GM18867 (cell line): ENCODE data around the gene ADARB1.
A peak's percentile ranks its signal among the peaks of the same experiment; 100 is the strongest.

Source experiments
- ATAC-seq: cut with Tn5 transposase; IDR thresholded peaks from one replicate; pipeline ENCODE4 v1.9.1; 2021; ENCODE audit warnings: mild to moderate bottlenecking, moderate library complexity; ENCODE audit not compliant: unreplicated experiment

The ADARB1 gene

DNA sequence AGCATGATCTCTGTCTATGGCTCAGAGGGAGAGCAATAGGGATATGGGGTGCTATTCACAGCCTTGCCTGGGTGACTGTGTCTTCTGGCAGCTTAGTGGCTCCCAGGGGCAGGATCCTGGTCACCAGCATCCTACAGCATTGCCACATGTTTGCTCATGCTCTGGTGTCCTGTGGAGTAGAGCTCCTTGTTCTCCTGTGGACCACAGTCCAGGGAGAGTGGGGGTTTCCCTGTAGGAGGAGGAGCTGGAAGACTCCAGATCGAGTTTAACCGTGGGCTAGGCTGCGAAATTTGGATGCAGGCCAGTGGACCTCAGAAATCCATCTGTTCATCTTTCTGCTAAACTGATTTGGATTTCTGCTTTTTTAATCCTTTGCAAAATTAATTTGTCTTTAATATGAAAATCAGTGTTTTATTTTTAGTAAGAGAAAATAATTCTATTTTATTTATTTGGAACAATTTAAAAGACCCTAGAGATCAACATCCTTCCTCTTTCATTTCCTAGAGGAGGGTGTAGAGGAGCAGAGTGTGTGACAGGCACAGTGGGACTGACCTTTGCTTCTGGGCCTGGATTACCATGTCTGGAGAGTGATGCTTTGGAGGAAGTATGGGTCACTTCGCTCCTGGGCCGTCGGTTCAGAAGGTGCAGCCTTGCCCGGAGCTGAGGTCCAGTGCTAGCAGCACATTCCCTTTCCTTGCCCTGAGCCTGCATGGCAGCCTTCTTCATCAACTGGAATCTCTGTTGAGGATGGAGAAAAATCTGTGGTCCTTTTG lies 17.4 kb downstream of the ADARB1 start:
- ATAC-seq = no peak

GRCh38 chr21:45093035-45093532 lies 18.7 kb downstream of the ADARB1 start:
- no peak for ATAC-seq

DNA sequence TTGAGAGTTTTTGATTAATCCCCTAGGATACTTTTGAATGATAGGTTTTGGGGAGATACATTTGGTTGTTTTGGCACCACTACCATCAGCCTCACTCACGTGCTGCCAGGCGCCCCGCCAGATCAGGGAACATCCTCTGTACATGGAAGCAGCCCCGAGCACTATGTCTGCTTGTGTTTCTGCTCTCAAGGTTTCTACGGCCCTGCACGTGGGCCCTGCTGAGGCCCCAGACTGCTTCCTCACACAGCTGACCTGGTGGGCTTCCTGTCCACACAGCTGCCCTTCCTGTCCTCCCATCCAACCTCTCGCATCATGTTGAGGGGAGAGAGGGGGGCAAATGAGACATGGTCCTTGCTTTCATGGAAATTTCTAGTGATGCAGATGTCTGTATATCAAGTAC lies 20.0 kb downstream of the ADARB1 start:
- no peak for ATAC-seq

DNA sequence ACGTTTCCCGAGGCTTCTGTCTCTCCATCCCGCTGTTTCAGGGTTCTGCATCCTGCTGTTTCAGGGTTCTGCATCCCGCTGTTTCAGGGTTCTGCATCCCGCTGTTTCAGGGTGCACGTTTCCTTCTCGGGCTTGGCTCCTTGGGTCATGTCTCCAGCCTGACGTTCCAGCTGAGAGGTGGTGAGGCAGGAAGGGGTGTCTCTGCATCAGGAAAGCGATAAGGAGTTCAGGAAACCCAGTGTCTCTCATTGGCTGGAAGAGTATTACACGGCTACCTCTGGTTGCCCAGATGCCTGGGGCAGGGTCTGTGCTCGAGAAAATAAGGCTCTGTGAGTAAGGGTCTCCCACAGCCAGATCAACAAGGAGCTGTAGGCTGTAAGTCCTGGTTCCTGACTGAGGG lies 21.1 kb downstream of the ADARB1 start:
- no peak for ATAC-seq

GRCh38 chr21:45096217-45096616 lies 21.8 kb downstream of the ADARB1 start:
- ATAC-seq = no peak

DNA sequence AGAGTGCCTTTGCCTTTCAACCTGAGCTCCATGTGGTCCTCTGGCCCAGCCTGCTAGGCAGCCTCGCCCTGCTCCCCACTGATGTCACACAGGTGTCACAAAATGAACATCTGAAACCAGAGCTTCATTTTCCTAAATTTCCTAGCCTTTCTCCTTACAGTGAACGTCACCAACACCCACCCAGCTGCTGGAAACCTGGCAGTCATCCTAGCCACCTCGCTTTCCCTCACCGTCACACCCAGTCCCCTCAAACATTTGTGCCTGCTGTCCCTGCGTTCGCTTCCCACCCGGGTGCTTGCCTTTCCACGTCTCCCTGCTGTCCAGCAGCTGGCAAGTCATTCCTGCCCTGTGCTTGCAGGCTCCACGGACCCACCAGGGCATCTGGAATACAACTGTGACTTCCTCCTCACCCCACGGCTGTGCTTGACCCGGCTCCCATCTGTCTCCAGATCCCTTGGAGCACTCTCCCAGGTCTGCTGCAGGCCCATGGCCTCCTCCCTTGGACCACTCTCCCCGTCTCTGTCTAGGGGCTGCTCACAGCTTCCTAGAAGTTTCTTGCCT lies 23.5 kb downstream of the ADARB1 start:
- no peak for ATAC-seq

DNA sequence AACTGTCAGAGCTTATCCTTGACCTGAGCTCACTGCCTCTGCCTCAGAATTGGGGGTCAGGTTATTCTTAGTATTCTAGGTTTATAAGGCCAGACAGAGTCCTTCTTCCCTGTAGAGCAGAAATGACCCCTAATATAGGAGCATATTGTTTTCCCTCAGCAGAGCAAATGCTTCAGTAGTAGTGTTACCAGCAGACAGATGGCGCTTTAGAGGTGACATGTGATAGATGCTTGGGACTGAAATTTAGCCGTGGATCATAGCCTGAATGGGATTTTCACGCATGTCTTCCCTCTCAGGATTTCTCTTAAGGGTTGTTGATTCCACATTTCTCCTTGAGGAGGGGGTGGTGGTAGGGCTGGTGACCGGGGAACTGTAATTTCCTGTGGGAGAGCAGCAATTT lies 24.5 kb downstream of the ADARB1 start:
- no peak for ATAC-seq

GRCh38 chr21:45099571-45099970 lies 25.2 kb downstream of the ADARB1 start:
- no peak for ATAC-seq

- no peak for ATAC-seq
Measured at GRCh38 chr21:45100866-45101265, 26.5 kb downstream of the ADARB1 start.

DNA sequence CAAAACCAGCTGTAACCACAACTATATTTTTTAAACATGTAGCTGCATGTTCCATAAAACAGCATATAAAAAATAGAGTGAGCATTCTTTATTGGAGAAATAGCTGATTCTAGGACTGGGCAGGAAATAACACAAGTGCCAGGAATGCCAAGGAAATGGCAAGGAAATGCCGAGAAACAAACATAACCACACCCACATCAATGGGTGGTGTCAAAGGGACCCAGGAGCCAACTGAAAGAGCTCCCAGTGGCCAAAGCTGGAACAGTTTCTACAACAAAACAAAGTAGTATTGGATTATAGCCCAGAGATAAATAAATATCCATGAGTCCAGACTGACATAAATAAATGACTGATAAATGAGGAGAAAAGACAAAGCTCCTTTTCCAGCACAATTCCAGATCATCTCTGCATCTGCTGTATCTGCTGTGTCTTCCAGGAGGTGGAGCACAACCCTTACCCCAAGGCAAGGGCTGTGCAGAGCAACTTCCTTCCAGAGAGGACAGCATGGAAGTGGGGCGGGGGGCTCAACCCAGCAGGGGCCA lies 28.1 kb downstream of the ADARB1 start:
- no peak for ATAC-seq

GRCh38 chr21:45103971-45104520 lies 29.7 kb downstream of the ADARB1 start:
- ATAC-seq = no peak

- ATAC-seq = no peak
Measured at GRCh38 chr21:45104560-45104959, 30.2 kb downstream of the ADARB1 start.

DNA sequence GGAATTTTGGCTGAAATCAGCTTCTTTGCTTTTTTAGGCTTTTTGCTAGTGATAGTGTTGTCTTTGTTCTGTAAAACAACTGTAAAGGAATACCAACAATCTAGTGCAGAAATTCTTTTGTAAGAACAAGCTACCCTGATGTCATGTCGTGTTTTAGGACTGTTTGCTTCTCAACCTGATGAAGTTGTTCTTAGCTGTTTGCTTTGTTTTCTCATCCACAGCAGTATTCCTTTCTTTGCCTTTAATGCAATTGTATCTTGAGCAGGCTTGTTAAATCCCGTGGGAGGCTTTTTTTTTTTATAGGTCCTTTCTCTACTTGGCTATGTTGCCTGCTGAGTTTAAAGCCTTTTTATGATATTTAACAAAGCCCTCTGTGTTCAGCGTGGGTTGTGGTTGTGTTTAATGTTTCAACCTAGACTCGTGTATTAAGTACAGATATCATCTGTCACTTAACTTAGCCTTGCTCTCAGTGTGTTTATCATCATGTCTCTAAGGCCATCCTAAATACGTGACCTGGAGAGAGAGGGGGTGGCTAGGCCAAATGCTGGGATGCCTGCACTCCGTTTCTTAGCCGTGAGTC lies 31.6 kb downstream of the ADARB1 start:
- no peak for ATAC-seq

- ATAC-seq = no peak
Measured at GRCh38 chr21:45108034-45108790, 33.8 kb downstream of the ADARB1 start.

DNA sequence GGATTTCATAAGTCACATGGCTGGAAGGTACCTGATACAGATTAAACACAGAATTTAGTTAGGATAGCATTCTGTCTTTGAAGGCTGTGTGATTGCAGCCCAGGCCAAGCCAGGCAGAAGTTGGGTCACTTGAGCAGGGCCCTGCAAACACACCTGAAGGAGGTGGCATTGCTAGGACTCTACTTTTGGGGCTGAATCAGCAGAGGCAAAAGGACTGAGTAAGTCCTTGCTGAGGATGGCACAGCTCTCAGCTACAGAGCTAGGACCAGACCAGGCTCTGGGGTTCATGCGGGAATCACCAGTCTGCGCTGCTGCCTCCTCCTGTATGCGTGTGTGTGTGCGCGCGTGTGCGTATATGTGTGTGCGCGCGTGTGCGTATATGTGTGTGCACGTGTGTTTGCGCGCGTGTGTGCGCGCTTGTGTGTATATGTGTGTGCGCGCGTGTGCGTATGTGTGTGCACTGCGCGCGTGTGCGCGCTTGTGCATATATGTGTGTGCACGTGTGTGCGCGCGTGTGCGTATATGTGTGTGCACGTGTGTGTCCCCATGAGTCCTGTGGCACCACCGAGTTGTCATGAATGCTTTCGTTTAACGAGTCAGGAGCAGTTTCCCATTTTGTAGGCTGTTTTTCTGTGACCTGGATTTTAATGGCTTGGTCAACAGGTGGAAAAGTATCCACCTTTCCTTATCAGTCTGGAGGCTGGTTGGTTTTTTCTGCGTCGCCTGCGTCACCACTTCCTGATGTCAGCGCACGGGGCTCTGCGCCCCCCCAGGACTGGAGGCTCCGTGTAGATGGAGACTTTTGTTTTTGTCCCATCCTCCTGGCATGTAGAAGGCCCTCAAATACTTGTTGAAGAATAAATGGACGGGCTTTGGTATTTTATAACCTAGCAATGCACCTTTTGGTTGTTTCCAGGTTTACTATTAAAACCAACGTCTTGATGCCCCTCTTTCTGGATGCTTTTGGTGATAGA lies 34.7 kb downstream of the ADARB1 start:
- no peak for ATAC-seq

DNA sequence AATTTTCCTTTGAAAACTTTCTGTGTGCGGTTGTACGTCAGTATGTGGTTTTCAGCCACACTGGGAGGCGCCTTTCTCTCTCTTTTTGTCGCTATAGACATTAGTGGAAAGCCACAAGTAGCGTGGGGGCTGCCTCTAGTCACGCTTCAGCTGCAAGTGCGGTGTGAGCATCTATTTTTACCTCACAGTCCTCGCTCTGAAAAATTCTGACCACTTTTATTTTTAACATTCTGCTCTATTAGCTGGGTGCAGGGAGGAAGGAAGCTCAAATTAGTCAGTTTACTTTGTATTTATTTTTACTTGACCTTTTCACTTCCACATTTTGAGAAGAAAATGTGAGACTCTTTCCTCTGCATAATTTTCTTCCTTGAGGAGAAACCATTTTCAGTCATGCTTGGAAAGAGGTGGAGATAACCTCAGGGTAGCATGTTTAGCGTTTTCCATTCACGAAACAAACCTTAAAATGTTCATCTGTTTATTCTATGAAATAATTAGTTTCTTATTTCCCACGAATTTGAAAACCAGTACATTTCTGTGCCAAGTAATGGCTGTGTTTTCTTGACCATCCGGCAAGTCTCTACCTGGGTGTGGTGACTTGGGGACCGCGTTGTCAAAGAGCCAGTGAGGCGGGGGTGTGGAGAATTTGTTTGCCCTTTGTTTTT lies 35.6 kb downstream of the ADARB1 start:
- peak; percentile 81 for ATAC-seq

- no peak for ATAC-seq
Measured at GRCh38 chr21:45110873-45111624, 36.7 kb downstream of the ADARB1 start.

- no peak for ATAC-seq
Measured at GRCh38 chr21:45111703-45112102, 37.3 kb downstream of the ADARB1 start.

DNA sequence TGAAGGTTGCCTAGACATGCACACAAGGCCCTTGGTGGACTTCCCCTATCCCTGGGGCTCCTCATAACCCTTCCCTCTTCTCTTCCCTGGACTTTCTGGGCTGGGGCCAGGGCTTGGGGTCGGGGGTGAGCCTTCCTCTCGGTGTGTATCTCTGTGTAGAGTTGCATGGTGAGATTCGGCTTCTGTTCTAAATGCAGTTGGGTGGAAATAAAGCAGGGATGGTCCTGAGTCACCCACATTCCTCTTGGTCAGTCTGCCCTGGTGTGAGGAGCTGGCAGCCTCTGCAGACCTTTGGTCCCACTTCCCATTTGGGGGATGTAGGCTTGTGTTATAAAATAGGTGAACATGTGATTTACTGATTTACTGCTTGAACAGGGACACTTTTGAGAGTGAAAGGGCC lies 38.0 kb downstream of the ADARB1 start:
- no peak for ATAC-seq
